ENCODE results near the gene PDIA6. TPM values are rescaled to one million over a fixed set of nuclear protein-coding genes. Genes with fewer than 3 reads are reported as not detected.

Gene PDIA6
- total RNA-seq, 1 experiment from 2014 or later, result 271 TPM

DNA sequence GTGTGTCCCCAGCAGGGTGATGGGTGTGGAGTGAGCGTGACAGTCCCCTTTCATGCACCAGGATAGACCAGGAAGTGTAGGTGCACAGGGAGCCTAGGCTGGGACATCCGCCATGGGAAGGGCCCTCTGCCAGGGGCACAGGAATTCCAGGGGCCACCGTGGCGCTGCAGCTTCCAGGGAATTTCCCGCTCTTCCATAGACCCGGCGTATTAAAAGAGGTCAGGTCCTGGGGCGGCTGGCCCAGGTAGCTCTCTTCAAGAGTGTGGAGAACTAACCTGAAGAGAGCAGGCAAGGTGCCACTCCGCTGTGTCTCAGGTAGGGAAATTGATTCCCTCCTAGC is 49.2 kb downstream of the PDIA6 start:
- in situ Hi-C loops (cut with HindIII; ENCODE audit: low pct_unique_long_range_greater_than_20kb, low sequenced_read_pairs), result no loop called here

DNA sequence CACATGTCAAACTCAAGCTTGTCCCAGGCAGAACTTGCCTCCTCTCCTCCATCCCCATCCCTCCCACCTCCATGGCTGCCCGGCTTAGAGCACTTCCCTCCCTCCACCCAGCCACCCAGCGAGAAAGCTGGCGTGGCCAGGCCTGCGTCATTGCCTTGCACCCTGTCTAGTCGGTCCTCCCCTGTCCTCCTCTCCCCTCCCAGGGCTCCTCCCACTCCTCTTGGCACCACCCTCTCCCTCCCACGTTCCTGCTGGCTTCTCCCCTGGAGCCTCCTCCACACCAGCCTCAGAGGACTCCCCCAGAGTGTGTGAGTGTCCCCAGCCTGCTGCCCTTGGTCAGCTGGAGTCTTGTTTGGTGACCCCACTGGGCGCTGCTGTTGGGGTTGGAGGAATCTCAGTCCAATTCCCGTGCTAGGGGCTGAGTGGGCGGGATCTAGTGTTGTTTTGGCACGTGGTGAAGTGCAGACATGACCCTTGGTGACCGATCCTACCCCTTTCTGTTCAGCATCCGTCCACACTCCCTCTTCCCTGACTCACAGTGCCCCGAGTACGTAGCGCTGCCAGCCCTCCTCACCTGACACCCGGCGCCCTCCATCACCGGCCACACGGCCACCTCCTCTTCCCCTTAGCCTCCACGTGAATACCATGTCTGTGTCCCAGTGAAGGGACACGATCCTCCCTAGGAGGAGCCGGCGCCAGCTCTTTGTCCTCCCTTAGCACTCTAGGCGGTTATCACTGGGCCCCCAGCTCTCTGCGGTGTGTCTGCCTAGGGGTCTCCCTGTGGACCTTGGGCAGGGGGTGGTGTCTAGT is 49.7 kb downstream of the PDIA6 start:
- Histone ChIP-seq H3K9me3 (ENCODE audit: control insufficient read depth, insufficient read depth, low read depth, low read length) (no peaks in the 10 kb centered on the region), H3K27me3 (ENCODE audit: control insufficient read depth, insufficient read depth, low read length) (no peaks in the 10 kb centered on the region), H3K36me3 (ENCODE audit: control insufficient read depth, insufficient read depth, low read length) (no peaks in the 10 kb centered on the region), H3K4me3 (ENCODE audit: low read depth in 2 of 2, low read length in 2 of 2) (no peak overlapping the region), H3K4me1 (ENCODE audit: control insufficient read depth, insufficient read depth, low read length) (no peaks in the 10 kb centered on the region), H3K27ac (ENCODE audit: low read length) (no peak overlapping the region)
- TF ChIP-seq TCF7L2 (IDR thresholded peaks at IDR 0.05; ENCODE audit: low read depth, low read length), result no peak
- no peak for TF ChIP-seq SIN3A (IDR thresholded peaks at IDR 0.05; ENCODE audit: borderline replicate concordance, insufficient read depth, low read depth, low read length)
- no peak for TF ChIP-seq POLR2AphosphoS5 (IDR thresholded peaks at IDR 0.05; ENCODE audit: low read depth, low read length)
- TF ChIP-seq, protein P1, sequence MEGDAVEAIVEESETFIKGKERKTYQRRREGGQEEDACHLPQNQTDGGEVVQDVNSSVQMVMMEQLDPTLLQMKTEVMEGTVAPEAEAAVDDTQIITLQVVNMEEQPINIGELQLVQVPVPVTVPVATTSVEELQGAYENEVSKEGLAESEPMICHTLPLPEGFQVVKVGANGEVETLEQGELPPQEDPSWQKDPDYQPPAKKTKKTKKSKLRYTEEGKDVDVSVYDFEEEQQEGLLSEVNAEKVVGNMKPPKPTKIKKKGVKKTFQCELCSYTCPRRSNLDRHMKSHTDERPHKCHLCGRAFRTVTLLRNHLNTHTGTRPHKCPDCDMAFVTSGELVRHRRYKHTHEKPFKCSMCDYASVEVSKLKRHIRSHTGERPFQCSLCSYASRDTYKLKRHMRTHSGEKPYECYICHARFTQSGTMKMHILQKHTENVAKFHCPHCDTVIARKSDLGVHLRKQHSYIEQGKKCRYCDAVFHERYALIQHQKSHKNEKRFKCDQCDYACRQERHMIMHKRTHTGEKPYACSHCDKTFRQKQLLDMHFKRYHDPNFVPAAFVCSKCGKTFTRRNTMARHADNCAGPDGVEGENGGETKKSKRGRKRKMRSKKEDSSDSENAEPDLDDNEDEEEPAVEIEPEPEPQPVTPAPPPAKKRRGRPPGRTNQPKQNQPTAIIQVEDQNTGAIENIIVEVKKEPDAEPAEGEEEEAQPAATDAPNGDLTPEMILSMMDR (IDR thresholded peaks at IDR 0.05), result no peak
- TF ChIP-seq, protein P2, sequence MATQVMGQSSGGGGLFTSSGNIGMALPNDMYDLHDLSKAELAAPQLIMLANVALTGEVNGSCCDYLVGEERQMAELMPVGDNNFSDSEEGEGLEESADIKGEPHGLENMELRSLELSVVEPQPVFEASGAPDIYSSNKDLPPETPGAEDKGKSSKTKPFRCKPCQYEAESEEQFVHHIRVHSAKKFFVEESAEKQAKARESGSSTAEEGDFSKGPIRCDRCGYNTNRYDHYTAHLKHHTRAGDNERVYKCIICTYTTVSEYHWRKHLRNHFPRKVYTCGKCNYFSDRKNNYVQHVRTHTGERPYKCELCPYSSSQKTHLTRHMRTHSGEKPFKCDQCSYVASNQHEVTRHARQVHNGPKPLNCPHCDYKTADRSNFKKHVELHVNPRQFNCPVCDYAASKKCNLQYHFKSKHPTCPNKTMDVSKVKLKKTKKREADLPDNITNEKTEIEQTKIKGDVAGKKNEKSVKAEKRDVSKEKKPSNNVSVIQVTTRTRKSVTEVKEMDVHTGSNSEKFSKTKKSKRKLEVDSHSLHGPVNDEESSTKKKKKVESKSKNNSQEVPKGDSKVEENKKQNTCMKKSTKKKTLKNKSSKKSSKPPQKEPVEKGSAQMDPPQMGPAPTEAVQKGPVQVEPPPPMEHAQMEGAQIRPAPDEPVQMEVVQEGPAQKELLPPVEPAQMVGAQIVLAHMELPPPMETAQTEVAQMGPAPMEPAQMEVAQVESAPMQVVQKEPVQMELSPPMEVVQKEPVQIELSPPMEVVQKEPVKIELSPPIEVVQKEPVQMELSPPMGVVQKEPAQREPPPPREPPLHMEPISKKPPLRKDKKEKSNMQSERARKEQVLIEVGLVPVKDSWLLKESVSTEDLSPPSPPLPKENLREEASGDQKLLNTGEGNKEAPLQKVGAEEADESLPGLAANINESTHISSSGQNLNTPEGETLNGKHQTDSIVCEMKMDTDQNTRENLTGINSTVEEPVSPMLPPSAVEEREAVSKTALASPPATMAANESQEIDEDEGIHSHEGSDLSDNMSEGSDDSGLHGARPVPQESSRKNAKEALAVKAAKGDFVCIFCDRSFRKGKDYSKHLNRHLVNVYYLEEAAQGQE (IDR thresholded peaks at IDR 0.05; ENCODE audit: insufficient read depth in 1 of 2, low read depth in 2 of 2, low read length in 1 of 2), result no peak
- ChIA-PET POLR2A (no interaction called here), CTCF (no interaction called here)
- ATAC-seq (no peak), DNase-seq (ENCODE audit: low read depth, low spot score) (no peak)
- intact Hi-C loops (cut with micrococcal nuclease; ENCODE audit: unreplicated experiment), result no loop called here
- no TSS peak for BruUV-seq (replicated peaks)
- in situ Hi-C loops (cut with HindIII; ENCODE audit: low pct_unique_long_range_greater_than_20kb, low sequenced_read_pairs), result no loop called here

More for the DNA sequence above, 49.2 kb downstream of the PDIA6 start:
- no TSS peak for BruUV-seq (replicated peaks)
- intact Hi-C loops (cut with micrococcal nuclease; ENCODE audit: unreplicated experiment), result no loop called here
- no peaks in the 10 kb centered on the region for H3K27me3 ChIP-seq (ENCODE audit: control insufficient read depth, insufficient read depth, low read length)
- H3K9me3 ChIP-seq (ENCODE audit: control insufficient read depth, insufficient read depth, low read depth, low read length), result no peaks in the 10 kb centered on the region
- no peak overlapping the region for H3K4me3 ChIP-seq (ENCODE audit: low read depth in 2 of 2, low read length in 2 of 2)
- no peak for DNase-seq (ENCODE audit: low read depth, low spot score)
- ChIA-PET POLR2A (no interaction called here), CTCF (no interaction called here)
- no peaks in the 10 kb centered on the region for H3K4me1 ChIP-seq (ENCODE audit: control insufficient read depth, insufficient read depth, low read length)
- no peak overlapping the region for H3K27ac ChIP-seq (ENCODE audit: low read length)
- TF ChIP-seq POLR2AphosphoS5 (IDR thresholded peaks at IDR 0.05; ENCODE audit: low read depth, low read length) (no peak), TCF7L2 (IDR thresholded peaks at IDR 0.05; ENCODE audit: low read depth, low read length) (no peak), SIN3A (IDR thresholded peaks at IDR 0.05; ENCODE audit: borderline replicate concordance, insufficient read depth, low read depth, low read length) (no peak)
- TF ChIP-seq, protein P2 (IDR thresholded peaks at IDR 0.05; ENCODE audit: insufficient read depth in 1 of 2, low read depth in 2 of 2, low read length in 1 of 2), result no peak
- TF ChIP-seq, protein P1 (IDR thresholded peaks at IDR 0.05), result no peak
- no peaks in the 10 kb centered on the region for H3K36me3 ChIP-seq (ENCODE audit: control insufficient read depth, insufficient read depth, low read length)
- no peak for ATAC-seq
